Muscle layer of colon (tissue), 2 donors: ENCODE results near the gene PIM1.
A peak's percentile ranks its signal among the peaks of the same experiment; 100 is the strongest.

Source experiments
- H3K27ac ChIP-seq: one replicate; pipeline ENCODE4 v1.7.0; 2013; ENCODE audit warnings: low read depth, mild to moderate bottlenecking, low read length, moderate library complexity
- H3K27me3 ChIP-seq, 2 donors: one replicate each; pipeline ENCODE4 v1.7.0; 2013; ENCODE audit warnings: low read length in 2 of 2, mild to moderate bottlenecking in 2 of 2; ENCODE audit not compliant: insufficient read depth in 2 of 2, control insufficient read depth in 1 of 2
- H3K36me3 ChIP-seq: one replicate; pipeline ENCODE4 v1.7.0; 2013; ENCODE audit warnings: mild to moderate bottlenecking, low read length; ENCODE audit not compliant: insufficient read depth
- H3K4me1 ChIP-seq: one replicate; pipeline ENCODE4 v1.7.0; 2013; ENCODE audit warnings: mild to moderate bottlenecking, low read length; ENCODE audit not compliant: insufficient read depth
- H3K4me3 ChIP-seq, 2 donors: one replicate each; pipeline ENCODE4 v1.7.0; 2013; ENCODE audit warnings: low read length in 2 of 2, low read depth in 1 of 2, mild to moderate bottlenecking in 1 of 2, moderate library complexity in 1 of 2
- H3K9ac ChIP-seq: one replicate; pipeline ENCODE4 v1.7.0; 2013; ENCODE audit warnings: low read length
- H3K9me3 ChIP-seq: one replicate; pipeline ENCODE4 v1.7.0; 2013; ENCODE audit warnings: mild to moderate bottlenecking, low read length
- donor health status: abdominal sarcoma.
- donor health status: Adenocarcinoma of cecum.

Gene PIM1

DNA sequence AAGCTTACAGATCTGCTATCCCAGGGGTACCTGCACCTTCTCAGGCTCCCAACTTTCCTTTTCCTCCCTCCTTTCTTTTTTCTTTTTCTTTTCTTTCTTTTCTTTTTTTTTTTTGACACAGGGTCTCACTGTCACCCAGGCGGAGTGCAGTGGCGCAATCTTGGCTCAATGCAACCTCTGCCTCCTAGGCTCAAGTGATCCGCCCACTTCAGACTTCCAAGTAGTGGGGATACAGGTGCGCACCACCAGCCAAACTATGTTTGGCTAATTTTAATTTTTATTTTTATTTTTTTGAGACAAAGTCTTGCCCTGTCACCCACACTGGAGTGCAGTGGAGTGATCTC is 36.0 kb downstream of the PIM1 start:
- Histone ChIP-seq H3K36me3 (no peaks in the 10 kb centered on the region), H3K27me3 (no peaks in the 10 kb centered on the region), H3K27ac (no peak overlapping the region), H3K9ac (no peak overlapping the region), H3K4me1 (peaks cover 4% of the 10 kb centered on the region), H3K4me3 (no peak overlapping the region), H3K9me3 (no peaks in the 10 kb centered on the region)

DNA sequence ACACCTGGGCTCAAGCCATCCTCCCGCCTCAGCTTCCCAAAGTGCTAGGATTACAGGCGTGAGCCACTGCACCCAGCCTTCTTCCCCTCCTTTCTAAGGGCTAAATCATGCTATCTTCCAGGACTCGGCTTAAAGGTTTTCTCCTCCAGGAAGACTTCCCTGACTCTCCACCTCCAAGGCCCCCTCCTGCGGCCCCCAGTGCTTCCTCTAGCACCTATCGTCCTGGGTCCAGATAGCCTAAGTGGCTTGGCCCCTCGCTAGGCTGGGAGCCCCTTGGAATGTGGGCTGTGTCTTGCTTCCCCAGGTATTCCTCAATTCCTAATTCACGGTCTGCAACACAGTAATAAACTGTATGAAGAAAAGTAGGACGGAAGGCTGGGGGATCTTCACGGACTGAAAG is 36.7 kb downstream of the PIM1 start:
- Histone ChIP-seq H3K27me3 (no peaks in the 10 kb centered on the region), H3K4me3 (no peak overlapping the region), H3K9ac (no peak overlapping the region), H3K27ac (no peak overlapping the region), H3K36me3 (no peaks in the 10 kb centered on the region), H3K9me3 (no peaks in the 10 kb centered on the region), H3K4me1 (peaks cover 4% of the 10 kb centered on the region)

DNA sequence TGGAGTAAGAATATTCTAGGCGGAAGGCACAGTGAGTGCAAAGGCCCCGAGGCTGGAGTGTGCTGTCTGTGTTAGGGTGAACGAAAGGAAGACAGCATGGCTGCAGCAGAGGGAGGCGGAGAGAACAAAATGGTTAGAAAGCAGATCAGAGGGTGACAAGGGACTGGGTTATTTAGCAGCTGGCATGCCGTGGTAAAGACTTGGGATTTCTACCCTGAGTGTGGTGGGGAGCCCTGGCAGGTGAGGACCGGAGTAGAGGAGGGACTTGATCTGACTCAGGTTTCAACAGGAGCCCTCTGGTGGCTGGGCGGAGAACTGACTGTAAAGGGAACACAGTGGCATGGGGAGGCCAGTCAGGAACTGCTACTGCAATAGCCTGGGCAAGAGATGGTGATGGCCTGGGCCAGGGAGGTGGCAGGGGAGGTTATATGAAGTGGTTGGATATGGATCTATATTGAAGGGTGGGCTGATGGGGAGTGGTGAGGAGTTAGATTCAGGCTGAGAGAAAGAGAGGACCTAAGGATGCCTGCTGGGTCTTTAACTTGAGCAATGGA is 38.0 kb downstream of the PIM1 start:
- no peak overlapping the region for H3K27ac ChIP-seq
- no peaks in the 10 kb centered on the region for H3K27me3 ChIP-seq
- H3K36me3 ChIP-seq: no peaks in the 10 kb centered on the region
- H3K4me1 ChIP-seq: peaks cover 4% of the 10 kb centered on the region
- no peaks in the 10 kb centered on the region for H3K9me3 ChIP-seq
- no peak overlapping the region for H3K9ac ChIP-seq
- no peak overlapping the region for H3K4me3 ChIP-seq

DNA sequence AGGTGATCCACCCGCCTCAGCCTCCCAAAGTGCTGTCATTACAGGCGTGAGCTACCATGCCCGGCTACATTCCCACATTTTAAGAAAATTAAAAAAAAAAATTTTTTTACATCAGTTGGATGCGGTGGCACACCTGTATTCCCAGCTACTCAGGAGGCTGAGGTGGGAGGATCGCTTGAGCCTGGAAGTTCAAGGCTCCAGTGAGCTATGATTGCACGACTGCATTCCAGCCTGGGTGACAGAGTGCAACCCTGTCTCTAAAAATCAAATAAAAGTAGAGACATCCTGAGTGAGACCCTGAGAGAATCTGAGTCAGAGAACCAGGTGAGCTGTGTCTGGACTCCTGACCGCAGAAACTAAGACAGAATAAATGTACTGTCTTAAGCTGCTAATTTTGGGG is 38.8 kb downstream of the PIM1 start:
- H3K4me1 ChIP-seq: peaks cover 4% of the 10 kb centered on the region
- H3K36me3 ChIP-seq: no peaks in the 10 kb centered on the region
- no peak overlapping the region for H3K9ac ChIP-seq
- H3K27ac ChIP-seq: no peak overlapping the region
- H3K27me3 ChIP-seq: no peaks in the 10 kb centered on the region
- H3K4me3 ChIP-seq: no peak overlapping the region
- H3K9me3 ChIP-seq: no peaks in the 10 kb centered on the region

DNA sequence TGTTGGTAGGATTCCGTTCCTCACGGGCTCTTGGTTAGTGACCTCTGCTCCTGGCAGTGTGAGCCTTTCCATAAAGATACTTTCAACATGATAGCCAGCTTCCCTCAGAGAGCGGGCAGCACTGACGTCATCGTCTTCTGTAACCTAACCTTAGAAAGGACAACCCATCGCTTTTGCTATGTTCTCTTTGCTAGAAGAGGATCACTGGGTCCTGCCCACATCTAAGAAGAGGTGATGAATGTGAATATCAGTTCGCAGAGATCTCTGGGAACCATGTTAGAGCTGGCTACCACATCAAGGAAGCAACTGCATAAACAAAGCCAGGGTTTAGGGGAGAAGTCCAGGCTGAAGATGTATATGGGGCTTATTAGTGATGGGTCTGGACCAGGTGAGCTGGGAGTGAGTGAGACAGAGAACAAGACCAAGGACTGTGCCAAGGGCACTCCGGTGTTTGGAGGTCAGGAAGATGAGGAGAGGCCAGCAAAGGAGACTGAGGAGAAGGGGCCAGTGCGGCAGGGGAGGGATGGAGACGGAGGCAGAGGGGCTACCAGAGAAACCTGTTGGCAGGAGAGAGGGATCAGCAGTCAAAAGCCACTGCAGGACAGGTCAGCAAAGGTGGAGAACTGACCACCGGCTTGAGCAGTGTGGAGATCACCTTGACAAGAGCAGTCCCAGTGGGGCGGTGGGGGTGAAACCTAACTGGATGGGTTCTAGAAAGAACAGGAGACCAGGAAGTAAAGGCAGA is 39.7 kb downstream of the PIM1 start:
- H3K4me3 ChIP-seq: no peak overlapping the region
- no peak overlapping the region for H3K27ac ChIP-seq
- peaks cover 4% of the 10 kb centered on the region for H3K4me1 ChIP-seq
- H3K36me3 ChIP-seq: no peaks in the 10 kb centered on the region
- no peak overlapping the region for H3K9ac ChIP-seq
- H3K27me3 ChIP-seq: no peaks in the 10 kb centered on the region
- no peaks in the 10 kb centered on the region for H3K9me3 ChIP-seq

DNA sequence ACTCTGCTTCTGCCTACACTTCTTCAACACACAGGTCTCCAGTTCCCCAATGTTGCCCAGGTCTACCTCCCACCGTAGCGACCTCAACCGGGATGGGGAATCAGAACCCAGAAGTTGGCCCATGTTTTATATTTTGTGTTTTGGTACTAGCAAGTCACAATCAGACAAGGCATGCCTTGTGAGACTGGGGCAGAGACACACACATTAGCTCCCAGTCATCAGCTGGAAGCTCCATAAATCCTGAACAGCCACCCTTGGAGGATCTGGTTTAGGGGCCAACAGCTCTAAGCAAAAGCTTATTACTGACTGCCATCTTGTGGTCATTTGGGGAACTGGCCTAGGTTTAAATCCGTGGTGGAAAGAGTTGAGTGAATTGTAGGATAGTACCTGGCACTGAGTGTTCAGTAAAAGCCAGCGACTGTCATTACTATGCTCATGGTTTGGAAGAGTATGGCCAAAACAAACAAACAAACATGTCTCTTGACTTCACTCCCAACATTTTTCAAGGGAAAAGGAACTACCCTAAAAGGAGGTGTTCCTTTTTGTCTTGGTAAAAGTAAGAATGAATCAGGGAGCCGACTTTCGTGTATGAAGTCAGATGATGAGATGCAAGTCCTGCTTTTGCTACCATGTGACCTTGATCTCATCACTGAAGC is 40.5 kb downstream of the PIM1 start:
- no peak overlapping the region for H3K27ac ChIP-seq
- no peak overlapping the region for H3K4me3 ChIP-seq
- no peaks in the 10 kb centered on the region for H3K27me3 ChIP-seq
- peaks cover 4% of the 10 kb centered on the region for H3K4me1 ChIP-seq
- no peaks in the 10 kb centered on the region for H3K36me3 ChIP-seq
- H3K9ac ChIP-seq: no peak overlapping the region
- H3K9me3 ChIP-seq: no peaks in the 10 kb centered on the region

DNA sequence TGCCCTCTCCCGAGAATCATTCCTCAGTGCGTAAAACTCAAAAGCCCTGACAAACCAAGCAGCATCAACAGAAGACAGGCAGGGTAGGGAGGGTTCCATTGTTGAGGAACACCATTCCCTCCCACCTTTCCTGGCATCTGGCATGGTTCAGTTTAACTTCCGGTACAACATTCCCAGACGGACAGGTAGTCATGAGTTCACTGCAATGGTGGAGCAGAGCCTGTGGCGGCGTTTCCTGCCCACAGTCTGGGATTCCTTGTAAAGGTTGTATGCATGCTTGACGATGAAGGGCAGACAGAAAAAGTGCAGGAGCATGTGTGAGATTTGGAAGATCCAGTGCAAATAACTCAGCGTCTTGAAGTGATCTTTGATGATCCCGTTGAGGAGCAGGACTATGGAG is 42.3 kb downstream of the PIM1 start:
- Histone ChIP-seq H3K36me3 (no peaks in the 10 kb centered on the region), H3K27me3 (no peaks in the 10 kb centered on the region), H3K9ac (no peak overlapping the region), H3K4me3 (no peak overlapping the region), H3K9me3 (no peaks in the 10 kb centered on the region), H3K27ac (no peak overlapping the region), H3K4me1 (peaks cover 4% of the 10 kb centered on the region)

DNA sequence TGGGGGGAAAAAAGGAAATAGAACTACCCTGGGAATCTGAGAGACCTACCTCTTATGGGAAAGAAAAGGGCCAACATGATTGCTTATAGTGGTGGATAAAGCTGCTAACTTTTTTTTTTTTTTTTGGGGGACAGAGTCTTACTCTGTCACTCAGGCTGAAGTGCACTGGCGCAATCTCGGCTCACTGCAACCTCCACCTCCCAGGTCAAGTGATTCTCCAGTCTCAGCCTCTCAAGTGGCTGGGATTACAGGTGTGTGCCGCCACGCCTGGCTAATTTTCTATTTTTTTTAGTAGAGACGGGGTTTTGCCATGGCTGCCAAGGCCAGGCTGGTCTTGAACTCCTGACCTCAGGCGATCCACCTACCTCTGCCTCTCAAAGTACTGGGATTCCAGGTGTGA is 48.1 kb downstream of the PIM1 start:
- Histone ChIP-seq H3K36me3 (no peaks in the 10 kb centered on the region), H3K9ac (no peak overlapping the region), H3K27ac (no peak overlapping the region)

DNA sequence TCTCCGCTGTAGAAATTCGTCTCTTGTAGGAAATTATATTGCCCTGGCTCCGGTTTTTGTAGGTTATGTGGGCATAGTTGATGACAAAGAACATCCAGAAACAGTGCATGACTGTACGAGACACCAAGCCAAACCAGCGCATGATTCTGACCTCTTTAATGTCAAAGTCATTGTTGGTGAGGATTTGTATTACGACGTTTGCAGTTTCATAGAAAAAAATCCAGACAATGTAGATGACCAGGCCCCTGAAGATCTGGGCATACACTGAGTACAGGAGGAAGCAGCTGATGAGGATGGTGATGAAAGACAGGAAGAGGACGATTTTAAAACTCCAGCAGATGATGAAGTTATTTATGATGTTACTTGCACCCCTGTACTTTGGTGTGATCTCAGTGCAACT is 48.6 kb downstream of the PIM1 start:
- H3K27ac ChIP-seq: no peak overlapping the region

More for the DNA sequence above, 48.1 kb downstream of the PIM1 start:
- Histone ChIP-seq H3K9me3 (no peaks in the 10 kb centered on the region), H3K4me3 (no peak overlapping the region), H3K27me3 (no peaks in the 10 kb centered on the region), H3K4me1 (peaks cover 3% of the 10 kb centered on the region)

DNA sequence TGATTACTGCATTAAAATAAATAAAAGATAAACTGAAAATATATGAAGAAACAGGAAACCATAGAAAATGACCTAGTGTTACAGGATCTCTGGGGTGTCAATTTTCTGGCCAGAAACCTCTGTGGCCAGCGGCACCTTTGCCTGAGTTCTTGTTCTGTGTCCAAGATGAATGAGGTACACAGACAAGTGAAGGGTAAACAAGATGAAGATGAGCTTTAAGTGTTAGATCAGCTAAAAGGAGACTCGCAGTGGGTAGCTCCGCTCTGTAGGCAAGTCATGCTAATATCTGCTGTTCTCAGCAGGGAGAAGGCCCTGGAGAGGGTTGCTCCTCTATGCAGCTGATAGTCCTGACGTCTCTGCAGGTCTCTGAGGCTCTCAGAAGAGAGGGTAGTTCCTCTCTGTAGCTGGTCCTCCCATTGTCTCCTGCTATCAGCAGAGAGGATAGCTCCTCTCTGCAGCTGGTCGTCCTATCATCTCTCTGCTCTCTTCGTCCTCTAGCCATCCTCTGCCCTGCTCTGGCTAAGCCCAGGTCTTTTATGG is 51.7 kb downstream of the PIM1 start:
- Histone ChIP-seq H3K36me3 (no peaks in the 10 kb centered on the region), H3K9ac (no peak overlapping the region), H3K9me3 (no peaks in the 10 kb centered on the region), H3K27ac (no peak overlapping the region), H3K4me3 (peak overlapping the region in 1 of 2 donors; percentile 56), H3K4me1 (peaks cover 3% of the 10 kb centered on the region), H3K27me3 (no peaks in the 10 kb centered on the region)

More for the DNA sequence above, 48.6 kb downstream of the PIM1 start:
- Histone ChIP-seq H3K9me3 (no peaks in the 10 kb centered on the region), H3K4me1 (peaks cover 3% of the 10 kb centered on the region), H3K36me3 (no peaks in the 10 kb centered on the region), H3K9ac (no peak overlapping the region), H3K4me3 (no peak overlapping the region), H3K27me3 (no peaks in the 10 kb centered on the region)

DNA sequence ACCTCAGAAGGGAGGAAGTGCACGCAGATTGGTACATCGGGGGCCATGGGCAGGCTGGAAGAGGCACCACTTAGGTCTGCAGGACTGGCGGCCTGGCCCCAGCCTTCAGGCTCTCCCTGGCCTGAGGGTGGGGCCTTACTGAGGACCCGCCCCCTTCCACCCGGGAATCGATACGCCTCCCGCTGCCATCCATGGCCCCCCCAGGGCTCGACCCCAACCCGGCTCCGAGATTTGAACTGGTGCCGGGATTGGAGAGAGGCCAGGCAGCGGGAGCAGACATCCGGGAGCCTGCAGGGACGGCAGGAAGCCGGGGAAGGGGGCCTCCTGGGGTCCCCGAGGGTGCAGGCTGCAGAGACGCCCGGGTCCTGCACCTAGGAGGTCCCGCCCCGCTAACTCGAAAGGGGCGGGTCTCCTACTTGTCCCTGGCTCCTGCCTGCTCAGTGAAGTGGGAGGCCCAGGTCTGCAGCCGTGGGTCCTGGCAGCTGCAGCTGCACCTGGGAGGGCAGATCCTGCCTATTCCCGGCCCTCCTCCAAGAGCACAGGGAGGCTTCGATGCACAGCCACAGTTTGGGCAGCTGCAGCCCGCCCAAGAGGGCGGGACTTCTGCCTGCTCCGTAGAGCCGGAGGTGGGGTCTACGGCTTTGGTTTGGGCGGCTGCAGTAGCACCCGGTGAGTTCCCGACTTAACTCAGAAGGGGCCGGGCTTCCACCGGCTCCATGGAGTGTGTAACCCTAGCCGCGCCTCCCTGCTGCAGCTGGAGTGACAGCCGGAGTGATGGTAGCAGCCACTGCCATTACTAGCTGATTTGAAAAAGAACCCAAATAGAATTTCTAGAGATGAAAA is 52.4 kb downstream of the PIM1 start:
- Histone ChIP-seq H3K27ac (no peak overlapping the region), H3K9me3 (no peaks in the 10 kb centered on the region), H3K4me1 (peaks cover 3% of the 10 kb centered on the region), H3K4me3 (peak overlapping the region; percentile 38 to 56), H3K9ac (no peak overlapping the region), H3K36me3 (no peaks in the 10 kb centered on the region), H3K27me3 (no peaks in the 10 kb centered on the region)
